DMS 273 treated with DMSO at 0.1 percent for 48 hours (cell line): ENCODE measurements around the gene ATRNL1.
A peak's percentile ranks its signal among the peaks of the same experiment; 100 is the strongest.
"Not testable (repeated sequence)": the region's sequence is repeated elsewhere in the genome, so short reads cannot be mapped to it uniquely, and the experiment has no call there.

Experiments used
- DNase-seq: peaks from one replicate; lab custom pipeline; 2025; lab: John Stamatoyannopoulos, UW

ATRNL1 gene

DNA sequence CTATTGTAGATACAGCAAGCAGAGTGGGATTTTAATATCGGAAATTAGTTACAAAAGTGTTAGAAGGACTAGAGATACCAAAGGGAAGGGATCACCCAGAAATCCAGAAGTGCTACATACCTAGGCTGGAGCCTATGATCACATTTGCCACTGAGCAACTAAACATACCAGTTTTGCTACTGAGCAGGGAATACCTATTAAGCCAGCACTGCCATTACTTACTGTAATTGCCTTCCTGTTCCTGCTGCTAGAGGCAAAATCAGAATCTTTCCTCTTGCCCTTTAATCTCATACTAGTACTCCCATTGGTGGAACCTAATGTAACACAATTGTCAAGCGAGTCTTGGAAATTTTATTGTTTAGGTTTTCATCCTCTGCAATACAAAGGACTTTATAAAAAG, 121.7 kb downstream of the ATRNL1 start:
- DNase-seq = no peak

DNA sequence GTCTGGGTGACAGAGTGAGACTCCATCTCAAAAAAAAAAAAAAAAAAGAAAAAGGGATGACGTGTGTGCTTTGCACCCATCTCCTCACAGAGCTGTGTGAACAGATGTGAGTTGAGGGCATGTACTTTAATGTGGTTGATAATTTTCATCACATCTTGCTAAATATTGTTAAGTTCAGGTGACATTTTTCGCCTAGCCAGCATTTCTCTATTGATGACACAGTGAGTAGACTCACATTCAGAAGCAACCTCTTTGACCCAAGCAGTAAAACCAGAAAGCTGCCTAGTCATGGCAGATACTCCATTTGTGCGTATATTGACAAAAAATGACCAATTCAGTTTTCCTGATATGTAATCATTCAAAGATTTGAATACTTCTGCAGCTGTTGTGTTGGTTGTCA, 126.0 kb downstream of the ATRNL1 start:
- no peak for DNase-seq

DNA sequence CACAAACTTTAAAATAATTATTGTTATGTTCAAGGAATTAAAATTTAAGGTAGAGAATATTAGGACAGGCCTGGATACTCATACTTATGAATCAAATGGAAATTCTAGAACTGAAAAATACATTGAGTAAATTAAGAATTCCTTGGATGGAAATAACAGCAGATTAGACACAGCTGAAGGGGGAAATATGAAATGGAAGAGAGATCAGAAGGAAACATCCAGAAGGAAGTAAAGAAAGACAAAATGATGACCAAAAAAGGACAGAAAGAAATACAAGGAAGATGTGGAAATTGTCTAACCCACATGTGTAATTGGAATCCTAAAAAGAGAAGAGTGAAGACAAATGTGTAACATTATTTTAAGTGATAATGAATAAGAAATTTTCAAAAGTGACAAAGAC, 128.9 kb downstream of the ATRNL1 start:
- DNase-seq = no peak

DNA sequence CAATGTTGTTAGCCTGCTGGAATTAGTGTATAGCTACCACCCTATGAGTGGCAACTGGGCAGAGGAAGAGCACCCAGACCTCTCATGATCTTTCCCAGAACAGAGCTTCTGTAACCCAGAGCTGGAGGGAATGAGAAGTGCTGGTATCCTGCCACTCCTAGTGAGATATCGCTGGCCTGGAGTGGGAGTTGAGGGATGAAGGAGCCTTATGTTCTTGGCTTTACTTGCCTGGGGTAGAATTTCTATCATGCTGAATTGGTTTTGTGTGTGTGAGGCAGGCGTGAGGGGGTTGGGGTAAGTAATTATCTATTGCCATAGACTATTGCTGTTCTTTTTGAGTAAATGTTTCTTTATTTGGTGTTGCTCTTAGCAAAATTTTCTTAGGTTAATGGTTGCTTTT, 146.6 kb downstream of the ATRNL1 start:
- DNase-seq = no peak

DNA sequence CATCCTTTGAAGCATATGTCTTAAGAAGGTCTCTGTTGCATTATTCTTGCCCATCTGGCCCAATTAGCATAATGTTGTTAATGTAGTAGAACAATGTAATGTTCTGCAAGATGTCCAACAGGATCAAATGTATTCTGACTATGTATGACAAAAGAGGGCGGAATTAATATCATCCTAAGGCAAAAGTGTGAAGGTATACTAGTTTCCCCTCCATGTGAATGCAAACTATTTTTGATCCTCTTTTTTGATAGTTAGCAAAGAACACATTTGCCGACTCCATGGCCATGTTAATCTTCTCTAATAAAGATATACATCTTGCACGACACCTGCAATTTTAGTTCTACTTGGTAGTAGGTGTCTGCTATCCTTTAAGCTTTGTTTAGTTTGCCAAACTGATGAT, 157.6 kb downstream of the ATRNL1 start:
- no peak for DNase-seq

DNA sequence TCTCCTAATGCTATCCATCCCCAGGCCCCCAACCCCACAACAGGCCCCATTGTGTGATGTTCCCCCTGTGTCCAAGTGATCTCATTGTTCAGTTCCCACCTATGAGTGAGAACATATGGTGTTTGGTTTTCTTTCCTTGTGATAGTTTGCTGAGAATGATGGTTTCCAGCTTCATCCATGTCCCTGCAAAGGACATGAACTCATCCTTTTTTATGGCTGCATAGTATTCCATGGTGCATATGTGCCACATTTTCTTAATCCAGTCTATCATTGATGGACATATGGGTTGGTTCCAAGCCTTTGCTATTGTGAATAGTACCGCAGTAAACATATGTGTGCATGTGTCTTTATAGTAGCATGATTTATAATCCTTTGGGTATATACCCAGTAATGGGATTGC, 160.6 kb downstream of the ATRNL1 start:
- DNase-seq = not testable (repeated sequence)

DNA sequence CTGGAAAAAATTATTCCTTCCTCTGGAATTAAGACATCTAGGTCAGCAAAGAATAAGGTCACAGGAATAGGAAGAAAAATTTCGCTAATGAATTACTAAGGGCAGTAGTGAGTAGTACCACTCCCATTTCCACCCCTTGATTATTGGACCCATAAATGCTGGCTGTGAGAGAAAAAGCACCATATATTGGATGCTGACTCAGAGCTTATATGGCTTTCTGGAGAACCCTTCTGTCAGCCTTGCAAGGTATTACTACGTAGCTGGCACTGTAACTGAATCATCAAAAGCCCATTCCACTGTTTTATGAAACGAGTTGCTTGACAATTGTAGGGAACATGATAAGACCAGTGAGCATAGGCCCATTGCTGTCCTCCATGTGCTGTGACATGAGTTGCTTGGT, 179.3 kb downstream of the ATRNL1 start:
- no peak for DNase-seq

DNA sequence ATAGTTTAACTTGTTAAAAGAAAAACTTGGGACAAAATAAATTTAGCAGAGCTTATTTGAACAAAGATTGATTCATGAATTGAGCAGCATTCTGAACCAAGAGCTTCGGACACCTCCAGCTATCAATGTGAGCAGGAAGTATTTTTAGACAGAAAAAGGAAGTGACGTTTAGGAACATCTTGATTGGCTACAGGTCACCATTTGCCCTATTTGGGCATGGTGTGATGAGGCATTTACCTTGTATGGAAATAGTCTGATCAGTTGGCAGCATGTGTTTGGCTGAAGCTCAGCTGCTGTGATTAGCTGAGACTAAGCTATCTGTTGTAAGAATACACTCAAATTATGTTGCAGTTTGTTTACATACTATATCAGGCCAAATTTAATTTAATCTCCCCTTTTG, 185.1 kb downstream of the ATRNL1 start:
- DNase-seq = no peak

DNA sequence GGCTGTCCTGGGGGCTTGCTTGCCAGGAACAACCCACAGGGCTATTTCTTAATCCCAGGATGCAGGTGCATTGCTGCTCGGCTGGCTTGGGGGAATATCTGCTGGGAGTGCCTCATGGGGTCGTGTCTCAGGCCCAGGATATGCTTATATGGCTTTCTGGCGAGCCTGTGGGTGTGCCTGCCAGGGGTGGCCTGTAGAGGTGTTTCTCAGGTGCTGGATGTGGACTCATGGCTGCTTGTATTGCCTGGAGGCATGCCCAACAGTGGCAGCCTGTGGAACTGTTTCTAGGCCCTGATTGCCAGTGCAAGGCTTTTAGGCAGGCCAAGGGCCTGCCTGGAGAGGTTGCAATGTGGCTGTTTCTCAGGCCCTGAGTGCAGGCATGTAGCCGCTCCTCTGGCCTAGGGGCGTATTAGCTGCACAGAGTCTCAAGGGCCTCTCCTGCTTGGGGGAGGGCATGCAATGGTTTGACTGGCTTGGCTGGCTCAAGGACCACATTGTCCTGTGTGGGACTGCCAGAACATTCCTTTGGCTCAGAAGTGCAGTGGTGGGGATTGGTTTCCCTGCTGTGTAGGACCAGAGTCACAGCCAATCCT, 202.1 kb downstream of the ATRNL1 start:
- no peak for DNase-seq

DNA sequence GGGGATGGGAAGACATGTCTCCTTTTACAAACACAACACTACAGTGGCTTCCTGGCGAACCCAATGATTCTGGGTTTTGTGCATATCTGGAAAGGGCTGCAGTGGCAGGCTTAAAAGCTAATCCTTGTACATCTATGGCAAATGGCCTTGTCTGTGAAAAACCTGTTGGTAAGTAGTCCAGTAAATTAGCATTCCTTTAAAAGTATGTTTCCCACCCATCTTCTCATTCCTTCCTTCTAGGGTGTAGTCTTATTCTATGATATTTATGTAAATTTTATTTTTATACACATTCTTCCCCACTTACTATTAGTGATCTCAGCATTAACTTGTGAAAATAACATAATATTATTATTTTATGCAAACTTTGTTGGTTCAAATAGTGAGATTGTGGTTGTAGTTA, 206.9 kb downstream of the ATRNL1 start:
- DNase-seq = no peak

DNA sequence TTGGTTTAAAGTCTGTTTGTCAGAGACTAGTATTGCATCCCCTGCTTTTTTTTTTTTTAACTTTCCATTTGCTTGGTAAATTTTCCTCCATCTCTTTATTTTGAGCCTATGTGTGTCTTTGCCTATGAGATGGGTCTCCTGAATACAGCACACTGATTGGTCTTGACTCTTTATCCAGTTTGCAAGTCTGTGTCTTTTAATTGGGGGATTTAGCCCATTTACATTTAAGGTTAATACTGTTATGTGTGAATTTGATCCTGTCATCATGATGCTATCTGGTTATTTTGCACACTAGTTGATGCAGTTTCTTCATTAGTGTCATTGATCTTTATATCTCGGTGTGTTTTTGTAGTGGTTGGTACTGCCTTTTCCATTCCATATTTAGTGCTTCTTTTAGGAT, 226.5 kb downstream of the ATRNL1 start:
- DNase-seq = not testable (repeated sequence)

DNA sequence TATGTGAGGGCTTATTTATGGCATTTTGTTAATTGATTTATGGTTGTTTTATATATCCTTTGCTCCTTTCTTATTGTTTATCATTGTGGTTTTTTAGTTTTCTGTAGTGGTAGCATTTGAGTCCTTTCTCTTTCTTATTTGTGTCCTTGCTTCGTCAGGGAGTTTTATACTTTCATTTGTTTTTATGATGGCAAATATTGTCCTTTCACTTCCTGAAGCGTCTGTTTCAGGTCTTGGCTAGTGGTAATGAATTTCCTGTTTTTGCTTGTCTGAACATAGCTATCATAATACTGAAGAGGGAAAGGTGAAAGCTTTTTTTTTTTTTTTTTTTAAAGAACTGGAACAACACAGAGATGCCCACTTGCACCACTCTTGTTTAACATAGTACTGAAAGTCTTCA, 228.2 kb downstream of the ATRNL1 start:
- no peak for DNase-seq

DNA sequence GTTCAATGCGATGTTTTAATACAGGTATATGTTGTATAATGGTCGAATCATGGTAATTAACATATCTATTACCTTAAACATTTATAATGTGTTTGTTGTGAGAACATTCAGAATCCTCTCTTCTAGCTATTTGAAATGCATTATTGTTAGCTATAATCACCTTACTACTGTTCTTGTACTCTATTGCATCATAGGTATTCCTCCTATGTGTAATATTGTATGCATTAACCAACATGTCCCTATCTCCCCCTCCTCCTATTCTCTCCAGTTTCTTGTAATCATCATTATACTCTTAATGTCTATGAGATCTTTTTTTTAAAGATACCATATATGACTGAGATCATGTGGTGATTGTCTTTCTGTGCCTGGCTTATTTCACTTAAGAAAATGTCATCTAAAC, 235.2 kb downstream of the ATRNL1 start:
- no peak for DNase-seq

DNA sequence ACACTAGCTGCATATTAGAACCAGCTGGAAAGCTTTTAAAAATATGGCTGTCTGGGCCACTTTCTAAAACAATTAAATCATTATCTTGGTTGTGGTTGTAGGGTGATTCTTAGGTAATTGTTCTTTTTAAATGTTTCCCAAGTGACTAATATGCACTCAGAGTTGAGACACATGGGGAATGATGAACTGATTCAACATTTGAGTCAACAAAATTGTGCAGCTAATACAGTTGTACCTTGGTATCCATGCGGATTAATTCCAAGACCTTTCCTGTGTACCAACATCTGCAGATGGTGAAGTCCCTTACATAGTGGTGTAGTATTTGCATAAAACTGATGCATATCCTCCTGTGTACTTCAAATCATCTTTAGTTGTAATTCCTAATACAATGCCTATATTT, 242.2 kb downstream of the ATRNL1 start:
- no peak for DNase-seq

DNA sequence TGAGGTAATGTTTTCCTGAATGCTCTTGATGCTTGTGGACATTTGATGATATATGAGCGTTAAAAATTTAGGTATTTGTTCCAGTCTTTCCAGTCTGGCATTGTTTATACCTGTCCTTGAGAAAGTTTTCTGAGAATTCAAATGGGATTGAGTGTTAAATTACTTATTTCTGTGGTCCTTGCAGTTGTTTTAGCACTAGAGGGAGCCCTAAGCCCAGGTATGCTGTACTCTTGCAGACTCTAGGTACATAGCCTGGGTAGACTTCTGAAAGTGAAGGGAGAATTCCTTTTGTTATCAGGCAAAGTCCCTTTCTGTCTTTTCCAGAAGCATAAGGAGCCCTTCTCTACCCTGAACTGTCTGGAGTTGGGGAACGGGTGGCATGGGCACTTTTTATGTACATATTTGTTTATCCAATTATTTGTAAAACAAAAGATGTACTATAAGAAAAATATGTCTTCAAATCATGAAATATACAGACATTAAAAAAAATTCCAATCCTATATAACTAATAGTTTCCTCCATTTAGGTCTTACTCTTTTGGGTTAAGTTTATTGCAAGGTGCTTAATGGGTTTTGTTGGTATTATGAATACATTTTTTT, 262.1 kb downstream of the ATRNL1 start:
- DNase-seq = no peak

DNA sequence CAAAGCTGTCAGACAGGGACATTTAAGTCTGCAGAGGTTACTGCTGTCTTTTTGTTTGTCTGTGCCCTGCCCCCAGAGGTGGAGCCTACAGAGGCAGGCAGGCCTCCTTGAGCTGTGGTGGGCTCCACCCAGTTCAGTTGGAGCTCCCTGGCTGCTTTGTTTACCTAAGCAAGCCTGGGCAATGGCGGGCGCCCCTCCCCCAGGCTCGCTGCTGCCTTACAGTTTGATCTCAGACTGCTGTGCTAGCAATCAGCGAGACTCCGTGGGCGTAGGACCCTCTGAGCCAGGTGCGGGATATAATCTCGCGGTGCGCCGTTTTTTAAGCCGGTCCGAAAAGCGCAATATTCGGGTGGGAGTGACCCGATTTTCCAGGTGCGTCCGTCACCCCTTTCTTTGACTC, 274.8 kb downstream of the ATRNL1 start:
- DNase-seq = not testable (repeated sequence)

DNA sequence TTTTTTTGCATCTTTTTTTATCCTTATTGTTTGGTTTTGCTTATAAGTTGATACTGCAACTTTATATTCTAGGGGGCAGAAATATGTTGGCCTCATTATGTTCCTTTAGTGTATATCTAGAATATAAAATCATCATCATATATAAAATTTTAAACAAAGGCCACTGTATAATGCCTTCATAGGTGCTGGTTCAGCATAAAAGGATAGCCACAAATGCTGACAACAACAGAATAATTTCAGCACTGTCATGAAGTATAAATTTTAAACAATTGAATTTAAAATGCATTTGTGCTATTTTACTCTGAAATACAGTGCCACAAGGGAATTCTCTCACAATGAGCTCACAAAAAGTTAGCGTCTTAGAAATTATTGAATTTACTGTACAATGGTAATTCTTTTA, 285.9 kb downstream of the ATRNL1 start:
- no peak for DNase-seq

DNA sequence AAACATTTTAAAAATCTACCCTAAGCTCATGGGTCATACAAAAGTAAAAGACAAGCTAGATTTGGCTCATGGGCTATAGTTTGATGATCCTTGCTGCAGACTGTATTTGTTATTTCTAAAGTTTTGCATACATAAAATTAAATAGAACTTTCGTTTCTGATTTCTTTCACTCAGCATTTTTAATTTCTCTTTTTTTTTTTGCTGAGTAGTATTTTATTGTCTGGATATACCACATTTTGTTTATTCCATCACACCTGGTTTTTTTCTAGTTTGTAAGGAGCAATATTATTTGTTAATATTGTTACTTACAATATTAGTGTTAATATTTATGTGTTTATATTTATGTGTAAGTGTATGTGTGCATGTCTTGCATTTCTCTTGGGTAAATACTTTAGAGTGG, 291.5 kb downstream of the ATRNL1 start:
- DNase-seq = no peak

DNA sequence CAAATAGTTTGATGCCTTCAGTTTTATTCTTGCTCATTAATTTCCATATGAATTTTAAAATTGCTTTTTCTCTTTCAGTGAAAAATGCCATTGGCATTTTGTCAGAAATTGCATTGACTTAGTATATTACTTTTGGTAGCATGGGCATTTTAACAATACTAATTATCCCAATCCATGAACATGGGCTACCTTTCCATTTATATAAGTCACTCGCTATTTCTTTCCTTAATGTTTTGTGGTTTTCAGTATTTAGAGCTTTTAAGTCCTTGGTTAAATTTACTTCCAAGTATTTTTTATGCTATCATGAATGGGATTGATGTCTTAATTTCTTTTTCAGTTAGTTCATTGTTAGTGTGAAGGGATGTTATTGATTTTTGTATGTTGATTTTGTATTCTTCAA, 297.4 kb downstream of the ATRNL1 start:
- no peak for DNase-seq

DNA sequence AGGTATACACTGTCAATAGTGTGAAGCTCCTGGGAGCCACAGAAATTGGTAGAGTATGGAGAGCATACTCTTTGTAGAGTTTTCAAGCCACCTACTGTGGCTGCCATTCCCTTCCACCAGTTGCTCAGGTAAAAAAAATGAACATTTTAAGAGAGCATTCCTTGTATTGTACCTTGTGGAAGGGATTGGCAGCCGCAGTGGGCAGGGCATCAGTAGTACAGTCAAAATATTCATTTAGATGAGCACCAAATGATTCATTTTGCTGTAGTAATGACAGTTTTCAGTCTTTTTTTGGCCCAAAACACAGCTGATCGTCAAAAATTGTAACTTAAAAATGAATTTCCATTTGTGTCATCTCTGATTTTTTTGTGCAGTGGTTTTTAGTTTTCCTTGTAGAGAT, 304.9 kb downstream of the ATRNL1 start:
- no peak for DNase-seq

DNA sequence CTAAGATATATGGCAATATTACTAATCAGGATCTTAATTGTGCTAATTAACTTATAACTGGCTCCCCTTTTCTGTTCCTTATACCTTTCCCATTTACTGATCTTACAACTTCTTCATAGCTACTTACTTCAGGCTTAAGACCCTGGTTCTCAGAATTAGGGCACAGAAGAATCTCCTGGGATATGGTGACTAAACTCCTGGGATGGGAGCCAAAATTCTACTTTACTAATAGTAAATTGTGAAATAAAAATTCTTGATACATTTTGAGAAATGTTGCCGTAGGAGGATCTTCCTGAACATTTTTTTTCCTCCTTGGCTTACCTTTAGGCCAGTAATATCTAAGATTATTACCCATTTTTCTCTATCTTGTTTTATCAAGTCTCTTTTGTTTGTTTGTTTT, 309.5 kb downstream of the ATRNL1 start:
- DNase-seq = no peak

DNA sequence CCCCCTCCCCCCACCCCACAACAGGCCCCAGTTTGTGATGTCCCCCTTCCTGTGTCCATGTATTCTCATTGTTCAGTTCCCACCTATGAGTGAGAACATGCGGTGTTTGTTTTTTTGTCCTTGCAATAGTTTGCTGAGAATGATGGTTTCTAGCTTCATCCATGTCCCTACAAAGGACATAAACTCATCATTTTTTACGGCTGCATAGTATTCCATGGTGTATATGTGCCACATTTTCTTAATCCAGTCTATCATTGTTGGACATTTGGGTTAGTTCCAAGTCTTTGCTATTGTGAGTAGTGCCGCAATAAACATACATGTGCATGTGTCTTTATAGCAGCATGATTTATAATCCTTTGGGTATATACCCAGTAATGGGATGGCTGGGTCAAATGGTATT, 312.7 kb downstream of the ATRNL1 start:
- DNase-seq = not testable (repeated sequence)

DNA sequence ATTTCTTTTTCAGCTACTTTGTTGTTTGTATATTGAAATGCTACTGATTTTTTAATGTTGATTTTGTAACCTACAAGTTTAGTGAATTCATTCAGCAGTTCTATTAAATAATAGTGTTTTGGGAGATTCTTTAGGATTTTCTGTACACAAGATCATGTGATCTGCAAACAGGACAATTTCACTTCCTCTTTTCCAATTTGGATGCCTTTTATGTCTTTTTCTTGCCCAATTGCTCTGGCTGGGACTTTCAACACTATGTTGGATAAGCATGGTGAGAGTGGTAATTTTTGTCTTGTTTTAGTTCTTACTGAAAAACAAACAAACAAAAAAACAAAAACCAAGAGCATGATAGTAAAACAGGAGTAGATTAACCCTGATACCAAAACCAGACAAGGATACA, 316.2 kb downstream of the ATRNL1 start:
- no peak for DNase-seq

DNA sequence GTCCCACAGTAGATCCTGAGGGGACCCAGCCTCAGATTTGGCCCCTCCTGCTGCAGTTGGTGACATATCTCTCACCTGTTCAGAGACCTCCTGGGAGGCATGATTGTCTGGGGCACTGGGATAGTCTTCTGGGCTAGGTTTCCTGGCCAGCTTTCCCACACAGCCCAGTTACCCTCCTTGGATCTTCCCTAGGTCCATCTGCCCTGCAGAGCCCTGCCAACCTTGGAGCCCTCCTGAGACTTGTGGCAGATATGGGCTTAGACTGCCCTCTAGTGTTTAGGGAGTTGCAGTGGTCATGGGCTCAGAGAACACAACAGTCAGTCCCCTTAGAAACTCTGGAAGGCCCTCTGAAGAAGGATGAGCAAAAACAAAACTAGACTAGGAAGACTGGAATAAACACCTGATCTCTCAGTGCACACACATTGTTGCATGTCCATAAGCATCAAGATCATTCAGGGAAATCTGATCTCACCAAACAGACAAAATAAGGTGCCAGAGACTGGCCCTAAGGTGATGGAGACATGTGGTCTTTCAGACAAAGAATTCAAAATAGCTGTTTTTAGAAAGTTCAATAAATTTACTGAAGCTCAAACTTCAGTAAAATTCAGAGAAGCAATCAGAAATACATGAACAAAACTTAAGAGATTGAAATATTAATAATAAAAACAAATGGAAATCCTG, 324.6 kb downstream of the ATRNL1 start:
- DNase-seq = peak; percentile 3
